ENCODE results near the gene LPP. TPM values are rescaled to one million over a fixed set of nuclear protein-coding genes. Genes with fewer than 3 reads are reported as not detected.
A peak's percentile ranks its signal among the peaks of the same experiment; 100 is the strongest.

LPP gene
- total RNA-seq, 1 donor from 2014 or later: 222 TPM

- no peak for TF ChIP-seq EZH2 (IDR thresholded peaks at IDR 0.05; ENCODE audit: insufficient read depth, low read length)
- no peak for TF ChIP-seq CTCF (IDR thresholded peaks at IDR 0.05; ENCODE audit: insufficient read depth, low read depth, low read length)
- H3K79me2 ChIP-seq (ENCODE audit: insufficient read depth, low read length): peaks cover 98% of the 10 kb centered on the region
Observed at GRCh38 chr3:188400494-188401243, 246.7 kb downstream of the LPP start.

DNA sequence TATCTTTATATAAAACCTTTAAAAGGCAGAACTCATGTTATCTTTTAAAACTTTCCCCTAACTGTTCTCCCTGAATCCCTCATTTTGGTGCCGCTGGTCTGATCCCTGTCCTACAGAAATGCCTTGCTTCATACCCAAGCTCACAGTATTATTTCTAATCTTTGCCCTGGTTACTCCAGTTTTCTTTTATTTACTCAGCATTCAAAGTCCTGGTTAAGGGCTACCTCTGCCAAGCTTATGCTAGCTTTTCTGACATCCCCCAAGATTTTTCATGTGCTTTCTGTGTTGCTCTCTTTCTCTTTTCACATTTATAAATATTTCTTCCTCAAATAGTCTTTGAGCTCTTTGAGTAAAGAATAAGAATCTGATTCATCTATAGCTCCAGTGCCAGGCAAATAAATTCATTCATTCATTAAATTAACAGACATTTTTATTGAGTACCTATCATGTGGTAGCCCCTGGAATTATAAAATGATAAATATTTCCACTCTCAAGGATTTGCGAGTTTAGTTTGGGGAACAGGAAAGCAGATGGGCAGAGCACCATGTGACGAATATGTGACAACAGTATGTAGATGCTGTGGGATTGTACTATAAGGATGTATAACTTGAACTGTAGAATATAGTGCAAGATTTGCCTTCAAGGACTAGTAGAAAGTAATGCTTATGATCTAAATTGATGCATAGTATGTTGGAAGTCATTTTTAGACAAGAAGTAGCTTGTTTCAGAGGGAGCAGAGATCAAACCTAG lies 247.5 kb downstream of the LPP start:
- H3K9me3 Mint-ChIP-seq (ENCODE audit: unreplicated experiment): no peaks in the 10 kb centered on the region
- DNase-seq (ENCODE audit: low read depth) (no peak), FAIRE-seq (no peak)
- H2AFZ ChIP-seq (ENCODE audit: low read depth, low read length): no peak overlapping the region
- no peak overlapping the region for H3K4me3 Mint-ChIP-seq (ENCODE audit: unreplicated experiment)
- no peak overlapping the region for H3K4me2 ChIP-seq (ENCODE audit: low read length)
- H3K4me3 ChIP-seq (ENCODE audit: insufficient read depth, low read depth, low read length): no peak overlapping the region
- no peak for TF ChIP-seq CTCF (IDR thresholded peaks at IDR 0.05; ENCODE audit: insufficient read depth, low read depth, low read length)
- no peak for TF ChIP-seq EZH2 (IDR thresholded peaks at IDR 0.05; ENCODE audit: insufficient read depth, low read length)
- no peak overlapping the region for H3K27ac Mint-ChIP-seq (ENCODE audit: unreplicated experiment)
- peaks cover 12% of the 10 kb centered on the region for H3K36me3 ChIP-seq (ENCODE audit: insufficient read depth, low read length)
- H3K27me3 ChIP-seq (ENCODE audit: insufficient read depth, low read length): no peaks in the 10 kb centered on the region
- no peaks in the 10 kb centered on the region for H3K27me3 Mint-ChIP-seq (ENCODE audit: low read depth, unreplicated experiment)
- H3K4me1 ChIP-seq (ENCODE audit: insufficient read depth, low read length): no peaks in the 10 kb centered on the region
- H3K9me3 ChIP-seq (ENCODE audit: insufficient read depth, low read depth, low read length): no peaks in the 10 kb centered on the region
- peaks cover 4% of the 10 kb centered on the region for H3K4me1 Mint-ChIP-seq (ENCODE audit: low read depth, unreplicated experiment)
- H3K9ac ChIP-seq (ENCODE audit: low read length): no peak overlapping the region
- no peak overlapping the region for H3K27ac ChIP-seq (ENCODE audit: low read depth, low read length)
- peaks cover 10% of the 10 kb centered on the region for H3K36me3 Mint-ChIP-seq (ENCODE audit: low read depth, unreplicated experiment)
- peaks cover 92% of the 10 kb centered on the region for H3K79me2 ChIP-seq (ENCODE audit: insufficient read depth, low read length)
- peaks cover 88% of the 10 kb centered on the region for H4K20me1 ChIP-seq (ENCODE audit: insufficient read depth, low read length)

More at GRCh38 chr3:188400494-188401243, 246.7 kb downstream of the LPP start:
- no peak overlapping the region for H2AFZ ChIP-seq (ENCODE audit: low read depth, low read length)
- H3K4me3 ChIP-seq (ENCODE audit: insufficient read depth, low read depth, low read length): no peak overlapping the region
- no peaks in the 10 kb centered on the region for H3K4me1 ChIP-seq (ENCODE audit: insufficient read depth, low read length)
- no peak overlapping the region for H3K9ac ChIP-seq (ENCODE audit: low read length)
- no peaks in the 10 kb centered on the region for H3K27me3 Mint-ChIP-seq (ENCODE audit: low read depth, unreplicated experiment)
- H3K9me3 Mint-ChIP-seq (ENCODE audit: unreplicated experiment): no peaks in the 10 kb centered on the region
- peaks cover 9% of the 10 kb centered on the region for H3K36me3 Mint-ChIP-seq (ENCODE audit: low read depth, unreplicated experiment)
- peaks cover 5% of the 10 kb centered on the region for H3K36me3 ChIP-seq (ENCODE audit: insufficient read depth, low read length)
- DNase-seq (ENCODE audit: low read depth) (no peak), FAIRE-seq (peak; percentile 9)
- H3K27me3 ChIP-seq (ENCODE audit: insufficient read depth, low read length): no peaks in the 10 kb centered on the region
- no peak overlapping the region for H3K4me3 Mint-ChIP-seq (ENCODE audit: unreplicated experiment)
- H3K4me1 Mint-ChIP-seq (ENCODE audit: low read depth, unreplicated experiment): peaks cover 4% of the 10 kb centered on the region
- H3K9me3 ChIP-seq (ENCODE audit: insufficient read depth, low read depth, low read length): no peaks in the 10 kb centered on the region
- H3K4me2 ChIP-seq (ENCODE audit: low read length): no peak overlapping the region
- H3K27ac Mint-ChIP-seq (ENCODE audit: unreplicated experiment): no peak overlapping the region
- peaks cover 82% of the 10 kb centered on the region for H4K20me1 ChIP-seq (ENCODE audit: insufficient read depth, low read length)
- H3K27ac ChIP-seq (ENCODE audit: low read depth, low read length): no peak overlapping the region
